HG02884 (cell line): ENCODE results near the gene SRSF5.
"Not testable (repeated sequence)": the region's sequence is repeated elsewhere in the genome, so short reads cannot be mapped to it uniquely, and the experiment has no call there.

Experiments used
- ATAC-seq: cut with Tn5 transposase; IDR thresholded peaks from one replicate; pipeline ENCODE4 v1.9.1; 2021; ENCODE audit warnings: mild to moderate bottlenecking, moderate library complexity; ENCODE audit not compliant: unreplicated experiment

Gene SRSF5

DNA sequence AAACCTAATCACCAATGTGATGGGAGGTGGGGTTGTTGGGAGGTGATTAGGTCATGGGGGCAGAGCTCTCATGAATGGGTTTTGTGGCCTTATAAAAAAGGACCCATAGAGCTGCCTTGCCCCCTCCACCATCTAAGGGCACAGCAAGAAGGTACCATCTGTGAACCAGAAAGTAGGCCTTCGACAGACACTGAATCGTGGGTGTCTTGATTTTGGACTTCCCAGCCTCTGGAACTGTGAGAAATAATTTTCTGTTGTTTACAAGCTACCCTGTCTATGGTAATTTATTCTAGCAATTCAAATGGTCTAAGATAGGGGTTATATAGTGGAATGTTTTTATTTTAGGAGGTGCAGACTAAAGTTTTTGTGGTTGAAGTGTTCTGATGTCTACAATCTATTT is 38.0 kb downstream of the SRSF5 start:
- no peak for ATAC-seq

DNA sequence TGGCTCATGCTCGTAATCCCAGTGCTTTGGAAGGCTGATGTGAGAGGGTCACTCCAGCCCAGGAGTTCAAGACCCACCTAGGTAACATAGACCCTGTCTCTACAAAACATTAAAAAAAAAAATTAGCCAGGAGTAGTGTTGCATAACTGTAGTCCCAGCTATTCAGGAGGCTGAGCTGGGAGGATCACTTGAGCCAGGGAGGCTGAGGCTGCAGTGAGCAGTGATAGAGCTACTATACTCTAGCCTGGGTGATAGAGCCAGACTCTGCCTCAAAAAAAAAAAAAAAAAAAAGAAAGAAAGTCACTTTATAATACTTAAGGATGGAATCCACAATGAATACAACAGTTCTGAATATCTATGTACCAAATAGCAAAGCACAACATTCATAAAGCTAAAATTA is 40.2 kb downstream of the SRSF5 start:
- ATAC-seq, result no peak

DNA sequence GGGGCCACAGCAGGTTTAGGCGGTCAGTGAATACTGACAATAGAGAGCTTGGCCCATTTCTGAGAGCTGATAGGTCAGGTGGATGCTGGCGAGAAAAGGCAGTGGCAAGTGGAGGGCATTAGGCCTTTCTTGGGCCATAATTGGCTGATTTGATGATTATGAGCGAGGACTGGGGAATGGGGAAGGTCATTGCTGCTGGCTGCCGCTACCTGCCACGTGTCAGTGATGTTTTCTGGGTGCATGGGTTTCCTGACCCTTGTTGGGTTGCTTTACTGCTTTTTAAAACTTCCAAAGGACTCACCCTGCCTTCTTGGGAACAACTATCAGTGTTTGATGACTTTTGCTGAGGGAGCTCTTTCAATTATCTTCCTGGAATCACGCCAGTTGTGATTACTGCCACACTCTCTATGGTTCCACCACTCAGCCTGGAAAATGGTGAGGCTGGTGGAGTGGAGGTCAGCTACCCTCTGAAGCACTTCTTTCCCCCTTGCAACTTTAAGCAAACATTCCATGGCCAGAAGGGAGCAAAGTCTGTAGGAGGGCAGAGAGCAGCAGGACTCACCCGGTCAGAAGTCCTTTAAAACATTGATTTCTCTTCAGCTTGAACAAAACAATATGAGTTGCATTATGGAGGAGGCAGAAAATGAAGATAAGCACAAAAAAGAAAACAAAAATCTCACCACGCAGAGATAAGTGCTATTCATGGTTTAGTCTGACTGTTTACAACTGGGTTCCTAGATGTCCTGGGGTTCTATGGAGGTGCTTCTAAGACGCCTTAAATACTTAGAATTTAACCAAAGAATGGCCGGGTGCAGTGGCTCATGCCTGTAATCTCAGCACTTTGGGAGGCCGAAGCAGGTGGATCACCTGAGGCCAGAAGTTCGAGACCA is 42.2 kb downstream of the SRSF5 start:
- no peak for ATAC-seq

DNA sequence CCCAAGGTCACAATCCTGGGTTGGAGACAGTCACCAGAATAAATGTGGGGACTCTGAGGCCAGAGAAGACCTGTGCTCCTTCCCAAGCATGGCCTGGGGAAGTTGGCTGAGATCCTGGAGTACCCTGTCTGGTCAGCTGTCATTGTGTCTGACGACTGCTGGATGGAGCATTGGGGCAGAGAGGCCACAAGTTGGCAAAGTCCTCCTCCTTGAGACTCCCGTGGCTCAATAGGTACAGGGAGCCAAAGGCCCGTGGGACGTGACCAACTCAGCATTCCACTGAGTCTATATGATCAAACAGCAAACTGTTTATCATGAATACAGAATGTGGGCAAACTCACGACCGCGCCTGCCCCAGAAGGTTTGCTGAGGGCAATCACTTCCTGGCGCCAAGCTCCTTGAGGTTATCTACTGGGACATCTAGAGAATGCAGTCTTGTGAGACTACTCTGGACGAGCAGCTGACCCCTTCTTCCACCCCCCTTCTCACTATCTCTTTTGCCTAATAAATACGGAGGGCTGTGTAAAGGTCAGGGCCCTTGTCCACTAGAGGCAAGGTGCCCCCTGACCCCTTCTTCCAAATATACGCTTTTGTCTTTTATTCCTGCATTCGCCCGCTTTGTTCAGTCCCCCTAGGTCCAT is 44.4 kb downstream of the SRSF5 start:
- ATAC-seq, result no peak

DNA sequence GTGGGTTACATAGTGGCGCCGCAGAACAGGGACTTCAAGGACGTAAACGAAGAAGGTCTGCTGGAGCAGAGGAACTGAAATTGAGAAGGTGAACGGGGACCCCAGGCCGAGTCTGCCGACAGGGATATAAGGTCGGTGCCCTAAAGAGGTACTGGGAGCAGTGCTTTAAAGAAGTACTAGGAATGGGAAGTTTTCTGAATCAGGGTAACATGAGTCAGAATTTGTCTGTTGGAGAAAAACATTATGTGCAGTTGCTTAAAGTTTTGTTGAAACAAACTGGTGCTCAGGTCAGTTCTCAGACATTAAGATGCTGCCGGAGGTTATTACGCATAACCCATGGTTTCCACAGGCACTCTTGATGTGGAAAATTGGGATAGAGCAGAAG is 44.9 kb downstream of the SRSF5 start:
- ATAC-seq, result no peak

DNA sequence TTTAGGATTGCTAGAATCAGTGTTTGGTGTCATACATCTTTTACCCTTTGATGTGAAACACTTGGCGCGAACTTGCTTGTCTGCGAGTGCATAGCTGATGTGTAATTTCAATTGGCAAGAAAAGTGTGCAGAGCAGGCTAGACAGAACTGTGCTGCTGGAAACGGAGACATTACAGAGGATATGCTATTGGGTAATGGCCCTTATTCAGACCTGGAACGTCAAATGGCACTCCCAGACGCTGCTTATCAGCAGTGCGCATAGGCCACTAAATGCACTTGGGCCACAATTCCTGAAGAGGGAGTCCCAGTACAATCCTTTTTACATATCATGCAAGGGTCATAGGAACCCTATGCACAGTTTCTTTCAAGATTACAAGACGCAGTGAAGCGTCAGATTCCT is 45.8 kb downstream of the SRSF5 start:
- ATAC-seq, result no peak

DNA sequence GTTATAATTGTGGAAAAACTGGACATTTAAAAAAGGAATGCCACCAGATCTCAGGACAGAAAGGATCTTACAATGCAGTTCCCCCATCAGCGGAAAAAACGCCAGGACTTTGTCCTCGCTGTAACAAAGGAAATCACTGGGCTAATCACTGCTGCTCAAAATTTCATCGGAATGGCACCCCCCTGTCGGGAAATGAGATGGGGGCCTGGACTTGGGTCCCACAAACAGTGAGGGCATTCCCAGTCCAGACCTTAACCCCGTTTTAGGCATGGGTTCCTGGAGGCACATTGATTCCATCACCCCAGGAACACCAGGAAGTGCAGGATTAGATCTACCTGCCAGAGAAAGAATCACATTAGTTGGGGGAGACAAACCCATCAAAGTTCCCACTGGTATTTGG is 46.4 kb downstream of the SRSF5 start:
- ATAC-seq, result not testable (repeated sequence)

DNA sequence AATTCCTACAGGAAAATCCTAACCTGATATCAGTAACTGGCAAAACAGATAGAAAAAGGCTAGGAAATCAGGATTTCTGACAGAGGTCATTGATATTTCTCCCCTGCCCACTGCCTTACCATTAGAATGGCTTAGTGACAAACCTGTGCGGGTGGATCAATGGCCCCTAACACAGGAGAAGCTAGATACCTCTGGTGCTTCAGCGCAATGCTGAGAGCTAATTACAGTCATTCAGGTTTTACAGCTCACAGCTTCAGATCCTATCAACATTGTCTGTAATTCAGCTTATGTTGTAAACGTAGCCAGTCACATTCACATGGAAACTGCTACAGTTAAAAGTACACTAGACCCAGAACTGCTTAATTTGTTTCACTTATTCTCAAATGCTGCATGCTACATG is 47.5 kb downstream of the SRSF5 start:
- ATAC-seq, result no peak

DNA sequence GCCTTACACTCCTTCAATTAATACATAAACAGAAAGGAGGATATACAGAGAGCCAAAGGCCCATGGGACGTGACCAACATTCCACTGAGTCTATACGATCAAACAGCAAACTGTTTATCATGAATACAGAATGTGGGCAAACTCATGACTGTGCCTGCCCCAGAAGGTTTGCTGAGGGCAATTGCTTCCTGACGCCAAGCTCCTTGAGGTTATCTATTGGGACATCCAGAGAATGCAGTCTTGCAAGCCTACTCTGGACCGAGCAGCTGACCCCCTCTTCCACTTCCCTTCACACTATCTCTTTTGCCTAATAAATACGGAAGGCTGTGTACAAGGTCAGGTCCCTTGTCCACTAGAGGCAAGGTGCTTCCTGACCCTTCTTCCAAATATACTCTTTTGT is 48.6 kb downstream of the SRSF5 start:
- ATAC-seq, result no peak

DNA sequence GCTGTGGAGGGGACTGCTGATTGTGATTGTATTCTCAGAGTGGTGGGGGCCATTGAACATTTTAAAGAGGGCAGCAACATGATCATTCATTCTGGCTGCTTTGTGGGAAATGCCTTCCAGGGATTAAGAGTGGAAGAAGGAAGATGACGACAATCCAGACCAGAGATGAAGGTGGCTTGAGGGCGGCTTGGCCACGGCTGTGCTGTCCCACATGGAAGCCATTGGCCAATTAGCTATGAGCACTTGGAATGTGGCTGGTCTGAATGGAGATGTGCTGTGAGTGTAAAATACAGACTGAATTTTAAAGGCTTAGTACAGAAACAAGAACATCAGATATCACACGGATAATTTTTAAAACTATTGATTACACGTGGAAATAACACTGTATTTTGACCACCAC is 49.3 kb downstream of the SRSF5 start:
- ATAC-seq, result no peak

DNA sequence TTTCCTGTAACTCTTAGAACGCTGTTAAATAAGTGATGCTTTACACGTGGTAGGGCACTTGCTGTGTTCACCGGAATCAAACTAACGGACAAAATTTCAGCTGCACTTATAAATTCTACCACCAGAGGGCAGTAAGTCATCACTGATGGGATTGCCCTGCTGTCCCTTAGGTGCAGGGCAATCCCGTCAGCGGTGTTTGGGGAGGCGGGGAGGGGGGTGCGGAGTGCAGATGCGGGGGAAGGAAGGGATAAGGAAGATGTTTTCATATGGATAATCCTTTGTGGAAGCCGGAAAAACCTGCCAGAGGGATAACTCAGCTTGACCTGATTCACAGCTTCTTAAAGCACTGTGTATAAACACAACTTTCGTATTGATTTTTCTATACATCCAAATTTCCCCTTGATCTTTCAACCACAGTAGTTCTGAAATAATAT is 51.8 kb downstream of the SRSF5 start:
- no peak for ATAC-seq

DNA sequence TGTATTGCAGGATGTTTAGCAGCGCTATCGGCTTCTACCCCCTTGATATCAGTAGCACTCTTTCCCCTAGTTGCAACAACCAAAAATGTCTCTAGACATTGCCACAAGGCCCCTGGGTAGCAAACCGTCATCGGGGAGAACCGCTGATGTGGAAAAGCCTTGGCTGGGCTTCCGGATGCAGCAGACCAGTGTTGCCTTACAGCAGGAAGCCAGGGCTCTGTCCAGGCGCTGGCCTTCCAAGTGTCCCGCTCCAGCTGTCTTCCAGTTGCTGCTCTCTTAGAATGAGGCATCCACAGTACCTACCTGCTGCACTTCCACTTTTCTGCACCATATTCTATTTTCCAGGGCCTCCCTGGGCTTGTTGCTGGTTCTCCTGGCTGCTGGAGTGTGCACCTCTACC is 52.7 kb downstream of the SRSF5 start:
- ATAC-seq, result no peak

DNA sequence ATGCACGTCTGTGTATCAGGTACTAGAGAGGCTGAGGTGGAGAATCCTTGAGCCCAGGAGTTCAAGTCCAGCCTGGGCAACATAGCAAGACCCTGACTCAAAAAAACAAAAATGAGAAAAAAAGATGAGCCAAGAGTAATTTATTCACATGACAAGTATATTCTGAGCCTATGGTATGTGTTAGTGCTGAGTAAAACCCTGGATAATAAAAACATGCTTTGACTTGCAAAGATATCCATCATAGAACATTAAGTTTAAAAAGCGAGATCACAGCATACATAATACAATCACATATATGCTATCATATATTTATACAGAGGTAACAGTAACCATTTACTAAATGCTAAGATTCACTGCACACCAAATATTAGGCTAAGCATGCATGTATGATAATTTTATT is 54.0 kb downstream of the SRSF5 start:
- ATAC-seq, result no peak
